RWPE1 (cell line): Measurements from ENCODE around the gene IL17F.

Experiments
- CTCF ChIA-PET: fragments of 350-600 bp; sonication (Branson Sonifier 250); formaldehyde crosslinking; extraction: SDS; loops from one replicate; lab custom pipeline; 2021; lab: Yijun Ruan, JAX
- POLR2A ChIA-PET: fragments of 400-600 bp; formaldehyde crosslinking; extraction: SDS; loops from one replicate; lab custom pipeline; 2020; ENCODE audit warnings: antibody characterized with exemption; ENCODE audit not compliant: low non-redundant PET; lab: Yijun Ruan, JAX
- DNase-seq: peaks from one replicate; pipeline ENCODE4 v3.0.0; 2012; ENCODE audit warnings: low spot score
- H3K27ac ChIP-seq: fragments of 450-650 bp; 2 replicates; pipeline ENCODE4 v1.5.1; 2017
- TF ChIP-seq, protein P1 (sequence below): fragments of 450-650 bp; conservative IDR thresholded peaks from 2 replicates; pipeline ENCODE4 v1.5.1; 2017; ENCODE audit warnings: low read depth, mild to moderate bottlenecking

The IL17F gene

DNA sequence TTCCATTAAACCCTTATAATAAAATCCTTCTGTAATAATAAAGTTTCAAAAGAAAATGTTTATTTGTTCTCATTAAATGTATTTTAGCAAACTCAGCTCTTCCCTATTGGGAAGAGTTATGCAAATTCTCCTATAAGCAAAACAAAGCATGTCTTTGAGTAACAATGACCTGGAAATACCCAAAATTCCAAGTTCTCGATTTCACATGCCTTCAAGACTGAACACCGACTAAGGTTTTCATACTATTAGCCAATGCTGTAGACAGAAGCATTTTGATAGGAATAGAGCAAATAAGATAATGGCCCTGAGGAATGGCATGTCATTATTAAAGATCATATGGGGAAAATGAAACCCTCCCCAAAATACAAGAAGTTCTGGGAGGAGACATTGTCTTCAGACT, 54.3 kb downstream of the IL17F start:
- ChIA-PET POLR2A (no interaction called here), CTCF (interaction anchor here (0.6 kb wide), 2 partner anchors 52 to 445 kb away, joined by 3 to 4 read pairs; no protein-coding TSS in a partner anchor)

DNA sequence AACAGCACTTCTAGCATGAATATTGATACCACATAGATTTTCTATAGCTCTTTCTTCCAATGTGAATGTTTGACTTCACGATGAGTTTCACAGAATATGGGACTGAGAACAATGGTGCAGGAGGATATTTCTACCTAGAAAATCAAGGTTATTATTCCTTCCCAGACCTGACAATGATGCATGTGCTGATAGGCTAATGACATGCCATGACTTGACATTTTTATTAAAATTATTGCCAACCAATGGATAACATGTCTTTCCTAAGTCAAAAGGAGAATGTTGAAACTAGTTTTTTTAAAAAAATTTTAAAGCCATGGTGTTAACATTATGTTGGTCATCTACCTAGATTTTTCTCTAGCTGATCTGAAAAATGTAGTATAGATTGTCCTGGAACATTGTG, 57.2 kb downstream of the IL17F start:
- POLR2A ChIA-PET, result no interaction called here
- TF ChIP-seq, protein P1, sequence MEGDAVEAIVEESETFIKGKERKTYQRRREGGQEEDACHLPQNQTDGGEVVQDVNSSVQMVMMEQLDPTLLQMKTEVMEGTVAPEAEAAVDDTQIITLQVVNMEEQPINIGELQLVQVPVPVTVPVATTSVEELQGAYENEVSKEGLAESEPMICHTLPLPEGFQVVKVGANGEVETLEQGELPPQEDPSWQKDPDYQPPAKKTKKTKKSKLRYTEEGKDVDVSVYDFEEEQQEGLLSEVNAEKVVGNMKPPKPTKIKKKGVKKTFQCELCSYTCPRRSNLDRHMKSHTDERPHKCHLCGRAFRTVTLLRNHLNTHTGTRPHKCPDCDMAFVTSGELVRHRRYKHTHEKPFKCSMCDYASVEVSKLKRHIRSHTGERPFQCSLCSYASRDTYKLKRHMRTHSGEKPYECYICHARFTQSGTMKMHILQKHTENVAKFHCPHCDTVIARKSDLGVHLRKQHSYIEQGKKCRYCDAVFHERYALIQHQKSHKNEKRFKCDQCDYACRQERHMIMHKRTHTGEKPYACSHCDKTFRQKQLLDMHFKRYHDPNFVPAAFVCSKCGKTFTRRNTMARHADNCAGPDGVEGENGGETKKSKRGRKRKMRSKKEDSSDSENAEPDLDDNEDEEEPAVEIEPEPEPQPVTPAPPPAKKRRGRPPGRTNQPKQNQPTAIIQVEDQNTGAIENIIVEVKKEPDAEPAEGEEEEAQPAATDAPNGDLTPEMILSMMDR, result no peak
- H3K27ac ChIP-seq, result no peak overlapping the region
- DNase-seq, result no peak
- CTCF ChIA-PET, result interaction anchor here (0.6 to 1.2 kb wide), 2 partner anchors 71 to 203 kb away, joined by 3 to 14 read pairs; no protein-coding TSS in a partner anchor

More for the DNA sequence above, 54.3 kb downstream of the IL17F start:
- TF ChIP-seq, protein P1, result no peak
- H3K27ac ChIP-seq, result no peak overlapping the region
- no peak for DNase-seq
